Measurements from ENCODE around the gene SLFNL1. TPM values are rescaled to one million over a fixed set of nuclear protein-coding genes. Genes with fewer than 3 reads are reported as not detected.

SLFNL1 gene
- polyA plus RNA-seq, 2 of the 4 experiments (the other 2 are of a cell fraction) = 0.01 to 0.03 TPM

- TF ChIP-seq EHF (CRISPR knock-in tag; IDR thresholded peaks at IDR 0.05) (no peak), JUN (IDR thresholded peaks at IDR 0.05) (0 out of 5 replicates have a peak, but pooled peaks of 1 of the 2 experiments have one; percentile 21), FOXS1 (CRISPR knock-in tag; IDR thresholded peaks at IDR 0.05) (no peak)
- Histone ChIP-seq H3K27ac (no peak overlapping the region), H3K4me1 (peaks cover 58% of the 10 kb centered on the region), H3K9me3 (no peaks in the 10 kb centered on the region), H3K4me3 (no peak overlapping the region), H3K4me2 (no peak overlapping the region)
- 90% methylated on average over 12 of the region's 13 CpGs for WGBS (ENCODE audit: missing lambda C conversion rate)
- DNase-seq (ENCODE audit: low read depth in 1 of 2, low spot score in 1 of 2) (no peak), FAIRE-seq (no peak), ATAC-seq (peak; percentile 1; a peak in 3 of 6 replicates)
- POLR2A ChIA-PET = interaction anchor here (0.7 kb wide), 1 partner anchor 14 kb away, joined by 3 read pairs; no protein-coding TSS in a partner anchor
- CTCF ChIA-PET = interaction anchor here (1.2 to 2.2 kb wide), 2 partner anchors 12 to 166 kb away, joined by 3 to 5 read pairs; no protein-coding TSS in a partner anchor
Observed at GRCh38 chr1:41015897-41016470, 5.5 kb downstream of the SLFNL1 start.

- Histone ChIP-seq H3K4me2 (no peak overlapping the region), H3K4me3 (no peak overlapping the region), H3K27ac (0 out of 6 replicates have a peak overlapping the region, but pooled peaks of 1 of the 2 experiments have one; percentile 6), H3K9me3 (no peaks in the 10 kb centered on the region), H3K4me1 (peaks cover 57% of the 10 kb centered on the region; the same call in 2 of the 3 replicates)
- no peak for FAIRE-seq
- ChIA-PET CTCF (interaction anchor here (0.6 to 2.2 kb wide), 3 partner anchors 12 to 166 kb away, joined by 3 to 5 read pairs (median 3); no protein-coding TSS in a partner anchor), POLR2A (interaction anchor here (0.7 kb wide), 1 partner anchor 13 kb away, joined by 3 read pairs; no protein-coding TSS in a partner anchor)
- no peak for TF ChIP-seq ZFP36 (IDR thresholded peaks at IDR 0.05; ENCODE audit: borderline replicate concordance, partially characterized antibody)
- TF ChIP-seq ATOH8 (CRISPR knock-in tag; IDR thresholded peaks at IDR 0.05; ENCODE audit: low read depth) = no peak
- no peak for TF ChIP-seq HDAC2 (IDR thresholded peaks at IDR 0.05)
- TF ChIP-seq RAD21 (conservative IDR thresholded peaks at IDR 0.05 in 1 of 2, IDR thresholded peaks at IDR 0.05 in 1 of 2) = no peak
- no peak for TF ChIP-seq RNF2 (IDR thresholded peaks at IDR 0.05; ENCODE audit: borderline replicate concordance, low read depth)
- no peak for TF ChIP-seq TP53 (CRISPR knock-in tag; IDR thresholded peaks at IDR 0.05)
- no peak for TF ChIP-seq ZNF302 (CRISPR knock-in tag; IDR thresholded peaks at IDR 0.05)
- TF ChIP-seq HMGXB4 (CRISPR knock-in tag; IDR thresholded peaks at IDR 0.05; ENCODE audit: borderline replicate concordance) = no peak
- no peak for TF ChIP-seq REST (IDR thresholded peaks at IDR 0.05)
- TF ChIP-seq BHLHE40 (IDR thresholded peaks at IDR 0.05; ENCODE audit: low read depth, low read length) = no peak
- no peak; the same call in 1 of the 2 replicates for TF ChIP-seq POLR2AphosphoS2 (conservative IDR thresholded peaks at IDR 0.05; ENCODE audit: low read length)
- TF ChIP-seq FOSL2 (IDR thresholded peaks at IDR 0.05) = no peak
- TF ChIP-seq FOSL2 (CRISPR knock-in tag; IDR thresholded peaks at IDR 0.05) = no peak
- no peak for TF ChIP-seq SREBF2 (IDR thresholded peaks at IDR 0.05)
- TF ChIP-seq MAX (IDR thresholded peaks at IDR 0.05) = no peak
- TF ChIP-seq FOXS1 (CRISPR knock-in tag; IDR thresholded peaks at IDR 0.05) = no peak
- TF ChIP-seq KDM1A (IDR thresholded peaks at IDR 0.05; ENCODE audit: low read depth) = no peak
- no peak for TF ChIP-seq HOXA7 (CRISPR knock-in tag; IDR thresholded peaks at IDR 0.05)
- TF ChIP-seq CEBPB (IDR thresholded peaks at IDR 0.05) = no peak
- no peak for TF ChIP-seq KDM5A (IDR thresholded peaks at IDR 0.05)
- TF ChIP-seq ESRRA (IDR thresholded peaks at IDR 0.05; ENCODE audit: borderline replicate concordance, low read length) = no peak
- WGBS (ENCODE audit: missing lambda C conversion rate) = 86% methylated on average over 4 of the region's 5 CpGs
- peak in 1 of 2 experiments; percentile 2; a peak in 2 of 6 replicates for ATAC-seq
- DNase-seq (ENCODE audit: low read depth in 1 of 2, low spot score in 1 of 2) = no peak
Observed at GRCh38 chr1:41015281-41015896, 6.1 kb downstream of the SLFNL1 start.
